HG03460 (cell line): ENCODE measurements around the gene ZNF784.
A peak's percentile ranks its signal among the peaks of the same experiment; 100 is the strongest.

ENCODE experiments used
- ATAC-seq: cut with Tn5 transposase; IDR thresholded peaks from one replicate; pipeline ENCODE4 v1.9.1; 2021; ENCODE audit not compliant: unreplicated experiment

The ZNF784 gene

DNA sequence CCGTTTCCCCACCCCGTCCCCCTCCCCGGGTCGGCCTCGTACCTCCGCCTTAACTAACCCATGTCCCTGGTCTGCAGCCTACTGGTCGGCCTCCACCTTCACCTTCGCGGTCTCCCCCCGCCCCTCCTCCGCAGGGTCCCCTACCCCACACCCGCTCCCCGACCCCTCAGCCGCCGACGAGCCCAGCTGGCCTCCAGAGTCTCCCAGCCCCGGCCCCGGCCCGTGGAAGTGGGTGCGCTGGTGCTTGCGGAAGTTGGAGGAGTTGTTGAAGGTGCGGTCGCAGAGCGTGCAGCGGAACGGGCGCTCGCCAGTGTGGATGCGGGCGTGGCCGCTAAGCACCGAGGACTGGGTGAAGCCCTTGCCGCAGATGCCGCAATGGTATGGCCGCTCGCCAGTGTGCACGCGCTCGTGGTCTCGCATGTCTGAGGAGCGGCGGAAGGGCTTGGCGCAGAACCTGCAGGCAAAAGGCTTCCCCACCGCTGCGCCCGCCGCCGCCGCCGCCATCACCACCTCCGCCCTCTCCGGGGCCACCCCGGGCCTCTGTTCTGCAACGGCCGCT, 2.6 kb downstream of the ZNF784 start:
- ATAC-seq = no peak

DNA sequence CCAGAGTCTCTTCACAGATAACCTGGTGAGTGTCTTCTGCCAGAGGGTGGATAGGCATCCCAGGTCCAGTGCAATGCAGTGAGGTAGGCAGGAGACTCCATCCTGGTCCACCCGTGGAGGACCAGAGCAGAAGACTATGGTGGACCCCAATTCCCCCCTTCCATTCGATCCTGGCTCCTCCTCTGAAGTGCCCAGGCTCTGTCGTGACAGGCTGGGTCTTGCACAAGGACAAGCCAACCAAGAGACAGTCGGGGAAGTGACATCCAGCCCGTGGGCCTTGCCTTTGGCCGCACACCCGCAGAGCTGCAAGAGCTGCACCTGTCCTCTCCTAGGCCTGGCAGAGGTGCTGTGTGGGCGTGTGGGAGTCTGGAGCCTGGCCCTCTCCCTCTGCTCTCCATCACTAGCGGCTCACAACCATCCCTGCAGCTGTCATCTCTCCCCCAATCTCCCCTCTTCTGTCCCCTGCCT, 3.1 kb downstream of the ZNF784 start:
- ATAC-seq = no peak

DNA sequence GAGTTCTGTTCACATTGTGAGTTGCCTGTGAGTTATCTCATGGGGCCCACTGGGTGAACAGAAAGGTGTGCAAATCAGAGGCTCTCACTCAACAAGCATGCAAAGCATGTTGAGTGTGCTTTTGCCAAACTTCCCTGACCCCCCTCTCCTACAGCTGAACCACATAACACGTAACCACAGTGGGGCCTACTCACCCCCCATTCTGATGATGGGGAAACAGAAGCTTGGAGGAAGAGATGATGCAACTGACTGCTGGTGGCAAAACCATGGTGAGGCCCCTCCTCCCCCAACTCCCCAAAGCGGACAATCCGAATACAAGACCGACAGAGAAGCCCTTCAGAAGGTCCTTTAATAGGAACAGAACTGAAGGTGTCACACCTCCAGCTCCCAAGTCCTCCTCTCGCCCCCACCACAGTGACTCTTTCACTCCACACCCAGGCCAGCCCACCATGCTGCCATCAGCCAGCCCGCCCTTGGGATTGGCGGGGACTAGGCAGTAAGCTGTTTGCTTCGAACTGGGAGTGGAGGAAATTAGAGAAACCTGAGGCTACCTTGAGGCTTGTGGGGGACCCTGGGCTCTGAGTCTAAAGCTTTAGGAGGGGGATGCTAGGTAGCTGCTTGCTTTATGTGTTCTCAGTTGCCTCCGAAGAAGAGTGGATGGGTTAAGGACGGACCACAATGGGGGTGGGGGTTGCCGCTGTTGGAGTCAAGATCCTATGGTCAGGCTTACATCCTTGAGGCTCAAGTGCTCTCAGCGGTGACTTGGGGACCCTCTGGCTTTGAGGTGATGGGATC, 3.8 kb downstream of the ZNF784 start:
- ATAC-seq = no peak

- ATAC-seq = no peak
Observed at GRCh38 chr19:55619286-55619685, 5.1 kb downstream of the ZNF784 start.

DNA sequence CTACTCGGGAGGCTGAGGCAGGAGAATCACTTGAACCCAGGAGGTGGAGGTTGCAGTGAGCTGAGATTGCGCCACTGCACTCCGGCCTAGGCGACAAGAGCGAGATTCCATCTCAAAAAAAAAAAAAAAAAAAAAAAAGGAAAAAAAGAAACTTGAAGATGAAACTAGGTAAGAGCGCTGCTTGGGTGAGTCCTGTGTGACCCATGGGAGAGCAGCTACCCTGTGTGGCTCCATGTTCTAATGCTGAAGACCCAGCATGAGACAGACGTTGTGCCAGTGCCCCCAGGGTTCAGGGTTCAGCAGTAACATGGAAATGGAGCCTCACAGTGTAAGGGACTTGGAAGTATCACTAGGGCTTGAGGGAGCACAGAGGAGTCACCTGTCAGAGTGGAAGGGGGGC, 5.9 kb downstream of the ZNF784 start:
- no peak for ATAC-seq

GRCh38 chr19:55617426-55617825, 6.9 kb downstream of the ZNF784 start:
- no peak for ATAC-seq

DNA sequence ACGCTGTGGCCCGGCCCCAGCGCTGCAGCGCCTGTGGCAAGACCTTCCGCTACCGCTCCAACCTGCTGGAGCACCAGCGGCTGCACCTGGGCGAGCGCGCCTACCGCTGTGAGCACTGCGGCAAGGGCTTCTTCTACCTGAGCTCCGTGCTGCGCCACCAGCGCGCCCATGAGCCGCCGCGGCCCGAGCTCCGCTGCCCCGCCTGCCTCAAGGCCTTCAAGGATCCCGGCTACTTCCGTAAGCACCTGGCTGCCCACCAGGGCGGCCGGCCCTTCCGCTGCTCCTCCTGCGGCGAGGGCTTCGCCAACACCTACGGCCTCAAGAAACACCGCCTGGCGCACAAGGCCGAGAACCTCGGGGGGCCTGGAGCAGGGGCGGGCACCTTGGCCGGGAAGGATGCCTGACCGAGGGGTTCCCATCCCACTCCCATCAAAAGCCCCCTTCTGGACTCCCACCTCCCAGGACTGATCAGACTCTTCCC, 7.9 kb downstream of the ZNF784 start:
- ATAC-seq = no peak

GRCh38 chr19:55615543-55616394, 8.6 kb downstream of the ZNF784 start:
- no peak for ATAC-seq

GRCh38 chr19:55614711-55615542, 9.4 kb downstream of the ZNF784 start:
- no peak for ATAC-seq

GRCh38 chr19:55613930-55614710, 10.2 kb downstream of the ZNF784 start:
- no peak for ATAC-seq

GRCh38 chr19:55613396-55613795, 11.0 kb downstream of the ZNF784 start:
- ATAC-seq = no peak

- no peak for ATAC-seq
Observed at GRCh38 chr19:55611983-55612645, 12.3 kb downstream of the ZNF784 start.

DNA sequence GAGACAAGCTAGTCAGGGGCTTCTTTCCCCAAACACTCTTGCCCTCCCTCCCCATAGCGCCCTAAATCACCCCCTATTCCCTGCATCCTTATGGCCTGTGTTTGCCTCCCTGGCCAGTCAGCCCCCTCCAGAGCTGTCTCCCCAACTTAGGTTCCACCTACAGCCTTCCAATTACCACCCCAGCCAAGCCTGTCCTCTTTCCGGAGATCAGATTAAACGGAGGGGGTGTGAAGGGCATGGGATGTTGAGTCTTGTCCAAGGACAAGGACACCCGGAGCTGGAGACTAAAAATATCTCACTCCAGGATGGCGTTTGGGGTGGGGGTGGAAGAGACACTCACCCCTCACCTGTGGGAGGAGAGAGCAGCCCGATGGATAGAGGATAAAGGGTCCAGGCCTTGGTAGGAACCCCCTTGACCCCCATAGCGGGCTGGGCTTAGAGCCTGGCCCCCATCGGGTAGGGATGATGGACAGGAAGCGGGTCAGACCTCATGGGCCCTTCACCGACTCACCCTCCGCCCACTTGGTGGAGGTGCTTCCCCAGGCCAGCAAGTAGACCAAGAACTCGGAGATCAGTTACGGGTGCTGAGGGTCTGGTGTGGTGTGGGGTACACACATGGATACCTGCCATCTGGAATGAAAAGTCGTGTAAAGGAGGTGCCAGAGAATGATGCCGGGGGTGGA, 12.9 kb downstream of the ZNF784 start:
- ATAC-seq = no peak

DNA sequence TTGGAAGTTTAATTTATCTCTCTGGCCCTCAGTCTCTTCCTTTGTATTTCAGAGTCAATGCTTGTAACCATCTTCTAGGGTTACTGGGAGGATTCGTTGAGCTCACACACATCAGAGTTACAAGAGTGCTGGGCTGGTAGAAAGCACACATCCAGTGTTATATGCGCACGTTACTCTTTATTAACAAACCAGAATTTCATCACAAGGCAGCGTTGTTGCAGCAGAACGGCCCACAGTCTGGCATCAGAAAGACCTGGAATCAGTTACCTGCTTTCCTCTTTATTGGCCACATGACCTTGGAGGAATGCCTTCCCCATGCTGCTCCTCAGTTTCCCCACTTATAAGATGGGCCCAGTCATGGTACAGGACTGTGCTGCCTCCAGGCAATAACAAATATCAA, 15.0 kb downstream of the ZNF784 start:
- ATAC-seq = no peak

DNA sequence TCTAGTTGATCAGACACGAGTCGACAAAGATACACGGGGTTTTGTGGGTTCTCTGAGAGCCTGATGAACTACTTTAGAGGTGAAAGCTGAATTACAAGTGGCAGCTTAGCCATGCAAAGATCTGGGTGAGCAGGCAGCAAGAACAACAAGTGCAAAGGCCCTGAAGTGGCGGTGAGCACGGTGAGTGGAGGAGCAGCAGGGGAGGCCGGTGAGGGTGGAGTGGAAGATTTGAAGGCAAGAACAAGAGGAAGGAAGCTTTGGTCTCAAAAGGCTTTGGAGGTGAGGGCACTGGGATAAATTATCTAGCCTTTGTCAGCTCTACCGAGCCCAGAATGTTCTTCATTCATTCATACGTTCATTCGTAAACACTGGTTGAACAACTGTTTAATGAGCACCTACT, 17.5 kb downstream of the ZNF784 start:
- ATAC-seq = no peak

GRCh38 chr19:55606471-55606787, 17.9 kb downstream of the ZNF784 start:
- ATAC-seq = no peak

DNA sequence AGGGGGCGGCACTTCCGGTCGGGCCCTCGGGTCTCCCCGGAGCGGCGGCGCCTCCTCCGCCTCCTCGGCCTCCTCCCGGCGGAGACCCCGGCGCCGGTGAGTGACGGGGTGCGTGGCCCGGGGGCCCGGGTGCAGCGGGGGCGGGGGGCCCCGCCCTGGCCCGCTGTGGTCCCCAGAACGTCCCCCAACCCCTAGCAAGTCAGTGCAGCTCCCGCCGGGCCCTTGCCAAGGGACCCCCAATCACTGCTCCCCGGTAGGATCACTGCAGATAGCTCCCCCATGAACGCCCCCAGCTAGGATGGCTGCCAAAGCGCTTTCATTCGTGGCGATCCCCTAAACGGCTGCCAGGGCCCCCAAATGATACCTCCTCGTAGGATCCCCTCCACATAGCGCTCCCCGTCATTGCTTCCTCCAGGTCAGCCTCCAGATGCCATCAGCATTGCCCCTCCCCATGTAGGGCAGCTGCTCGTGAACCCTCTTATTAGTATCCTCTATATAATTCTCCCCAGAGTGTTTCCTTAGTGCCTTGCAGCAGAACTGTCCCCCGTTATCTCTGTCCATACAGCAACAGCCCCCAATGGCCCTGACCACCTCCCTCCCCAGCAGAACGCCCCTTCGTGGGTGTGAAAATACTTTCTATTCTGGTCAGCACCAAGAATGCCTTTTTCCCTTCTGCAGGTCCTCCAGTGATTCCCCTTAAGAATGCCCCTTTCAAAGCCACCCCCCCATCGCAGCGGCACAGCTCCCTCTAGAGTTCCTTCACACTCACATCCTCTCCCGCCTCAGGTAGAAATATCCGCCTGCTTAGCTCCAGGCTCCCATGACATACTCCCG, 18.5 kb downstream of the ZNF784 start, which contains the start of gene ZNF865:
Gene ZNF865, plus strand, starts transcription at position 11 of the 834 bp plus-strand sequence. CDS start 7,972 bp downstream, outside the sequence.
- peak; percentile 37 for ATAC-seq

GRCh38 chr19:55605207-55605636, 19.1 kb downstream of the ZNF784 start:
- ATAC-seq = peak; percentile 67
